Stimulated activated CD8-positive, alpha-beta memory T cell treated with anti-CD3 and anti-CD28 coated beads, Interleukin-7, amount 100 ng/mL, for 1 hour (primary cell): ENCODE data around the gene SRGAP2B.
"Not testable (repeated sequence)": the region's sequence is repeated elsewhere in the genome, so short reads cannot be mapped to it uniquely, and the experiment has no call there.

Experiments
- DNase-seq, 2 donors: peaks; one replicate each; pipeline ENCODE4 v3.0.0-alpha.2; 2020; ENCODE audit warnings: low read depth in 2 of 2

Gene SRGAP2B

GRCh38 chr1:145082483-145083255 is 12.5 kb downstream of the SRGAP2B start:
- DNase-seq, result not testable (repeated sequence)

- not testable (repeated sequence) for DNase-seq
Observed at GRCh38 chr1:145080193-145080592, 14.9 kb downstream of the SRGAP2B start.

- DNase-seq, result not testable (repeated sequence)
Observed at GRCh38 chr1:145079737-145080136, 15.4 kb downstream of the SRGAP2B start.

- not testable (repeated sequence) for DNase-seq
Observed at GRCh38 chr1:145078787-145079370, 16.2 kb downstream of the SRGAP2B start.

- not testable (repeated sequence) for DNase-seq
Observed at GRCh38 chr1:145077872-145078786, 17.0 kb downstream of the SRGAP2B start.

- DNase-seq, result not testable (repeated sequence)
Observed at GRCh38 chr1:145076877-145077276, 18.3 kb downstream of the SRGAP2B start.

GRCh38 chr1:145074021-145074559 is 21.0 kb downstream of the SRGAP2B start:
- not testable (repeated sequence) for DNase-seq

DNA sequence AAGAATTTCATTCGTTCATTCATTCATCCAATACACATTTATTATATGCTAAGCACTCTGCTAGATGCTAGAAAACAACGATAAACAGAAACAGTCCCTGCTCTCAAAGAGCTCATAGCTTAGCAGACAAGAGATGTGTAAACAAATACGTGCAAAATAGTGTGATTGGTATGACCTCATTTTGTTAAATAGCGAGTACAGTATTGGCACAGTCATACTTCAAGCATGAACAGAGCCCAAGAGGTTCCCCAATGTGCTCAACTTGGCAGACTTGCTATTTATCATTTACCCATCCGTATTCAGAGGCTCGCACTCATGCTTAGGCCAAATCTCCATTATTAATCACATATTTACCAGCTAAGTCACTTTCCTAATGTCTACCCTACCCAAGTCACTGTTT is 23.6 kb downstream of the SRGAP2B start:
- not testable (repeated sequence) for DNase-seq

DNA sequence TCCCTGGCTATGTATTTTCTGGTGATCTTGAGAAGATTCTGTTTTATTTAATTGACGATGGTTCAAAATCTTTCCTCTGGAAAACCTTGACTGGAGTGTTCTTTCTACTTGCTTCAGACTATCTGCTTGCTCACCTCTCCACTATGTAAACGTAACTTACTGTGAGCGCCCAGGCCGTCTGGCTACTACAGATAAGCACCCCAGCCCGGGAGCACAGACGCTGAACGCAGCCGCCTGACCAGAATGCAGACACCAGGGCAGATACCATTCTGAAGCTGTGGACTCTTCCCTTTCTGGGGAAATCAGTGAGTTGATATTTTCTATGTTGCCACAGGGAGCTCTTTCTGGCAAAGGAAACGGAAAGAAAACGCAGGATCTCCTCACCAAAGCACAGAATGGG is 28.6 kb downstream of the SRGAP2B start:
- DNase-seq, result not testable (repeated sequence)

- not testable (repeated sequence) for DNase-seq
Observed at GRCh38 chr1:145065194-145065826, 29.8 kb downstream of the SRGAP2B start.

- not testable (repeated sequence) for DNase-seq
Observed at GRCh38 chr1:145063941-145064648, 31.0 kb downstream of the SRGAP2B start.

- DNase-seq, result not testable (repeated sequence)
Observed at GRCh38 chr1:145063285-145063684, 31.8 kb downstream of the SRGAP2B start.

- DNase-seq, result not testable (repeated sequence)
Observed at GRCh38 chr1:145058184-145058583, 36.9 kb downstream of the SRGAP2B start.

- not testable (repeated sequence) for DNase-seq
Observed at GRCh38 chr1:145055217-145055760, 39.8 kb downstream of the SRGAP2B start.

DNA sequence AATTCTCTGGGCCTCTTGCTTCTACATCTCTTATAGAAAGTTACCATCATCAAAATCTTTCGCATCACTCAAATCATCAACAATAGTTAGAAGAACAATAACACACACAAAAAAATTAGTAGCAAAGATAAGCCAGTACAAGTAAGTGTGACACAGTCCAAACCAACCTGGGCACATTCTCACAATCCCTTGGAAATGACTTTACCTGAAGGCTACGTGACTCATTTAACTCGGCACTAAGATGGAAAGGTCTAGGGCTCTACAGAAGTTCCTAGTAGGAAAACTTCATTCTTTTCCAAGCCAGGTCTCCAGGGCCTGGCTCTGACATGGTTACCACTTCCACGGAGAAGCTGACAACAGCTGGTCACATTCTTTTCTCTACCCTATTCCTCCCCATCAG is 41.7 kb downstream of the SRGAP2B start:
- DNase-seq, result not testable (repeated sequence)

DNA sequence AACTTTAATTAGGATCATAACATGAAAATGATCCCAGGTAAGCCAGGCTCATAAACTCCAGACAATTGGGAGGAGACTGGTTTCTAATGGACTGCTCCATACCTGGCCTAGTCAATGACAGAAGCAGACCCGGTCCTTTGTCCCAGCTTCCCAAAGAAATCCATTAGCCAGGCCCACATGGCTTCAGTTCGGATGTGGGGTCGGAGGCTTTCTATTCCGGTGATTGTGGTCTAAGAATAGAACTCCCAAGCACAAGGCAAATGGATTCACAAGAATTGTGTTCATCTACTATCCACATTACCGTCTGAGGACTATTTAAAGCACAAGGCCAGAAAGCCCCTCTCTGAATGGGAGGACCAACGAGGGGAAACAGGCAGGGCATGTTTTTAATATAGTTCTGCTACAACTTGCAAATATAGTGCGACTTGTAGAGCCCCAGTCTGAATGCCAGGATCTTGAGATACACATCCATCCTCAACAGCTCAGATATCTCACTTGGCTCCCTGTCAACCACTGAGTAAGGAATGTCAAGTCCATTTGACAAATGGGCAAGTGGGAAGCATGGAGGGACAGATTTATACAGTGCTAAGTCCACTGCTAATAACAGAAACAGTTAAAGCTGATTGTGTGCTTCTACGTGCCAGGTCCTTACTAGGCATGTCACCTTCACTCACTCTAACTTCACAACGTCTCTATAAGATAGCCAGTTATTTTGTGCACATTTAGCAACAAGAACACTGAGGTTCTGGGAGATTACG is 42.9 kb downstream of the SRGAP2B start:
- not testable (repeated sequence) for DNase-seq

DNA sequence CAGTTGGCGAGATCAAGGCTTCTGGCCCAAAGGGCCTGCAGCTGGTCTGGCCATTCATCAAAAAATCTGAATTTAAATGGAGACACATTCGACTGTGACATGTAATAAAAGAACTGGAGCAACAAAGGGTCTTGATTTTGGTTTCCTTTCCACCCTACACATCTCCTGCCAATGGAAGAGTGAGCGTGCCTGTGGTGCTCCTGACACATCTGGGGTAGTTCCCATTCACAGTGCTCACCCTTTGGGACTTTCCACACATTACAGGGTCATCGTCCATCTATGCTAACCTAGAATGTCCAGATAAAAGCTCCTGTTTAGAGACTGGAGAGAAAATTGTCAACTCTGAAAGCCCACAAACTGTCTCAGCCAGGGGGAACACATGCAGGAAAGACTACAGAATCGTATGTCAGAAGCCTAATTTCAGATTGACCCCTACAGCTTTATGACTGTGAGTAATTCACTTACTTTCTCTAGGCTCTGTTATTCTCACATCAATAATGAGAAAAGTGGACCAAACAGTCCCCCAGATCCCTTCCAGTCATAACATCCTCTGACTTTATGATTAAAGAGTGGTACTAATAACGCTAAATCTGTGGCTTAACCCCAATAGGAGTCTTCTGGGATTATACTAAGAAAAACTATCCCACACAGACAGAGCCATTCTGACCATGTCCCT is 46.8 kb downstream of the SRGAP2B start:
- DNase-seq, result not testable (repeated sequence)

GRCh38 chr1:145047553-145047952 is 47.6 kb downstream of the SRGAP2B start:
- not testable (repeated sequence) for DNase-seq
